Left kidney (tissue), 2 donors: ENCODE data around the gene STK11. TPM values are rescaled to one million over a fixed set of nuclear protein-coding genes. Genes with fewer than 3 reads are reported as not detected.
"Not testable (repeated sequence)": the region's sequence is repeated elsewhere in the genome, so short reads cannot be mapped to it uniquely, and the experiment has no call there.

Experiments used
- DNase-seq: peaks from one replicate; pipeline ENCODE4 v3.0.0-alpha.2; 2013
- polyA plus RNA-seq: library from polyadenylated mRNA; unstranded; fragments of 120-200 nt; gene quantifications from one replicate; pipeline ENCODE4 v1.2.1, GENCODE V29; 2013; ENCODE audit not compliant: insufficient read length

STK11 gene
- polyA plus RNA-seq, 1 donor, result 56.2 TPM

GRCh38 chr19:1168572-1169410, 36.8 kb upstream of the STK11 start:
- no peak for DNase-seq

GRCh38 chr19:1169411-1169791, 36.2 kb upstream of the STK11 start:
- no peak for DNase-seq

GRCh38 chr19:1169921-1170885, 35.4 kb upstream of the STK11 start:
- no peak for DNase-seq

- DNase-seq, result no peak
Observed at GRCh38 chr19:1170938-1171754, 34.4 kb upstream of the STK11 start.

GRCh38 chr19:1171755-1172352, 33.7 kb upstream of the STK11 start:
- no peak for DNase-seq

- no peak for DNase-seq
Observed at GRCh38 chr19:1172353-1173158, 33.0 kb upstream of the STK11 start.

GRCh38 chr19:1173159-1173844, 32.3 kb upstream of the STK11 start:
- DNase-seq, result no peak

GRCh38 chr19:1173845-1174809, 31.5 kb upstream of the STK11 start, which contains the start of gene SBNO2:
SBNO2 (minus strand) TSS chr19:1174268; CDS start chr19:1154276, 19,992 bp downstream.
- DNase-seq, result peak; percentile 69

GRCh38 chr19:1177322-1178114, 28.1 kb upstream of the STK11 start:
- DNase-seq, result no peak

- DNase-seq, result no peak
Observed at GRCh38 chr19:1181606-1182005, 24.0 kb upstream of the STK11 start.

- no peak for DNase-seq
Observed at GRCh38 chr19:1182068-1182467, 23.5 kb upstream of the STK11 start.

- no peak for DNase-seq
Observed at GRCh38 chr19:1182727-1183126, 22.9 kb upstream of the STK11 start.

- no peak for DNase-seq
Observed at GRCh38 chr19:1183543-1184172, 21.9 kb upstream of the STK11 start.

GRCh38 chr19:1189419-1189818, 16.2 kb upstream of the STK11 start:
- DNase-seq, result no peak

- no peak for DNase-seq
Observed at GRCh38 chr19:1199531-1199930, 6.0 kb upstream of the STK11 start.

- DNase-seq, result not testable (repeated sequence)
Observed at GRCh38 chr19:1200614-1201013, 5.0 kb upstream of the STK11 start.

GRCh38 chr19:1206150-1206863, 729 bp downstream of the STK11 start:
- no peak for DNase-seq
